HL-60/S4 (cell line): ENCODE measurements around the gene PACS1.

ENCODE experiments used
- in situ Hi-C: fragments of 300-500 bp; cut with MboI; formaldehyde crosslinking; loops from 2 replicates; pipeline ENCODE4 v1.14.3; 2022; ENCODE audit warnings: low sequenced_read_pairs

Gene PACS1

GRCh38 chr11:66218846-66219620 is 149.0 kb downstream of the PACS1 start:
- in situ Hi-C loops = no loop called here

- in situ Hi-C loops = no loop called here
Observed at GRCh38 chr11:66219846-66220565, 149.9 kb downstream of the PACS1 start.

- in situ Hi-C loops = no loop called here
Observed at GRCh38 chr11:66220566-66220935, 150.5 kb downstream of the PACS1 start.

GRCh38 chr11:66221012-66221411 is 150.9 kb downstream of the PACS1 start:
- in situ Hi-C loops = no loop called here

- in situ Hi-C loops = no loop called here
Observed at GRCh38 chr11:66221726-66222236, 151.7 kb downstream of the PACS1 start.

GRCh38 chr11:66222358-66223149 is 152.5 kb downstream of the PACS1 start:
- in situ Hi-C loops = no loop called here

- in situ Hi-C loops = no loop called here
Observed at GRCh38 chr11:66224226-66224855, 154.3 kb downstream of the PACS1 start.

GRCh38 chr11:66225066-66225465 is 155.0 kb downstream of the PACS1 start:
- in situ Hi-C loops = no loop called here

GRCh38 chr11:66226101-66226500 is 156.0 kb downstream of the PACS1 start:
- in situ Hi-C loops = no loop called here

GRCh38 chr11:66227700-66228099 is 157.6 kb downstream of the PACS1 start:
- in situ Hi-C loops = no loop called here

GRCh38 chr11:66228521-66228920 is 158.4 kb downstream of the PACS1 start:
- in situ Hi-C loops = no loop called here

GRCh38 chr11:66230156-66230555 is 160.1 kb downstream of the PACS1 start:
- in situ Hi-C loops = no loop called here

- in situ Hi-C loops = no loop called here
Observed at GRCh38 chr11:66230978-66231377, 160.9 kb downstream of the PACS1 start.

GRCh38 chr11:66231561-66231960 is 161.5 kb downstream of the PACS1 start:
- in situ Hi-C loops = no loop called here

GRCh38 chr11:66232769-66233168 is 162.7 kb downstream of the PACS1 start:
- in situ Hi-C loops = no loop called here

GRCh38 chr11:66233301-66233700 is 163.2 kb downstream of the PACS1 start:
- in situ Hi-C loops = no loop called here

- in situ Hi-C loops = no loop called here
Observed at GRCh38 chr11:66235141-66235540, 165.1 kb downstream of the PACS1 start.

GRCh38 chr11:66237867-66238266 is 167.8 kb downstream of the PACS1 start:
- in situ Hi-C loops = no loop called here

GRCh38 chr11:66238786-66239413 is 168.8 kb downstream of the PACS1 start:
- in situ Hi-C loops = no loop called here

GRCh38 chr11:66239511-66239910 is 169.4 kb downstream of the PACS1 start:
- in situ Hi-C loops = no loop called here
